HG03066 (cell line): ENCODE data around the gene DTNA.
"Not testable (repeated sequence)": the region's sequence is repeated elsewhere in the genome, so short reads cannot be mapped to it uniquely, and the experiment has no call there.

Source experiments
- ATAC-seq: cut with Tn5 transposase; IDR thresholded peaks from one replicate; pipeline ENCODE4 v1.9.1; 2021; ENCODE audit warnings: low read depth; ENCODE audit not compliant: unreplicated experiment

Gene DTNA

DNA sequence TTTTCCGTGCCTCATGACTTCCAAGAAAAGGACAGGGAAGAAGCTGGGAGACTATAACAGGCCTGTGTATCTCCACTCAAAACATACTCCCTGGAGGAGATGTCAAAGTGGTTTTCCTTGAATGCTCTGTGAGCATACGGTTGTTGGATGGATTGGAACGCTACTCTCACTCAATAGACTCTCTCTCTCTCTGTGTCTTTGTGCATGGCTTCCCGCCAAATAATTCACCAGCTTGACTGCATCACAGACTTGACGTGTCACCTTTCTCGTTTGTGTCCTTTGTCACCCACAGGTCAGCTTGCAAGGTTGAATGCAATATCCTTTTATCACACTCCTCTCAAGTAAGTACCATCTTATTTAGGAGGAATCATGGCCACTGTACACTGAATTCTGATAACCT is 174.3 kb downstream of the DTNA start:
- no peak for ATAC-seq

DNA sequence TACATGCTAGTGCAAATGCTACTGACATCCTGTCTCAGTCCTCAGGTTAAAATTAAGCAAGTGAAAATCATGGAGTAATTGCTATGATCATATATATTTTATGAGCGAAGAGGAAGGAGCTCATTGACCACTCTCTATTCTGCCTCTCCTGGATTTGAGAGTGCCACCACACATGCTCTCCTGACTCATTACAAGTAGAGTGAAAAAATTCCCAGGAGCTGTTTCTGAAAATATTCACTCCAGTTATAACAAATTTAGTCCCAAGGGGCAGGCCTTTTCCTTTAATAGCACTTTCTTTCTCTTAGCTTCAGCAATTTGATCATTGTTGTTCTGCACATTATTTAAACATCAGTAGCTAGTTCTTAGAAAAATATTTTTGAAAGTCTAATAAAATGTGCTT is 176.1 kb downstream of the DTNA start:
- no peak for ATAC-seq

- ATAC-seq: no peak
These were observed 177.9 kb downstream of the DTNA start for GRCh38 chr18:34887881-34888580.

DNA sequence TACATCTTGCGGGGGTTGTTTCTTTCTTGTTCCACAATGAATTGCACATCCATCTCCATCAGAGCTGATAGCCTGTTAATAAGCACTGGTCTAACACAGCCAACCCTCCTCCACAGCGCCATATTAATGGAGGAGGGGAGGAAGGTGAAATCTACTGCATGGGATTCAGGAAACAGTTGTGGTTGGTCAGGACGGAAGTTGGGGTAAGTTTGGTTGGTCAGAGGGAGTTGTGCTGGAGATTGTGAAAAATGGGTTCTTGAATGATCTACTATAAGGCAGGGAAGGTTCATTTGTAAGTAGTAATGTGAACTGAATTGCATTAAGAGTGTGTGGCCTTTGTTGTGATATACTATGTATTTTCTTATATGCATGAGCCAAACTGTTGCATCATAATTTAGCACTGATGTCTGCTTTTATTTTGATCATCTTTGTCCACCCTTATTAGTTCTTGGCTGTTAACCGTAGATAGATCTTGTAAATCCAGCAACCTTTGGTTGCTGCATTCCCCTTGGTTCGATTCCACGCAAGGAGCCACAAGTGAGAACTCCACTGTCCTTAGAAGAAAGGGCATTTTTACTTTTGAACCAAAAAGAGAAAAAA is 180.5 kb downstream of the DTNA start:
- ATAC-seq: no peak

DNA sequence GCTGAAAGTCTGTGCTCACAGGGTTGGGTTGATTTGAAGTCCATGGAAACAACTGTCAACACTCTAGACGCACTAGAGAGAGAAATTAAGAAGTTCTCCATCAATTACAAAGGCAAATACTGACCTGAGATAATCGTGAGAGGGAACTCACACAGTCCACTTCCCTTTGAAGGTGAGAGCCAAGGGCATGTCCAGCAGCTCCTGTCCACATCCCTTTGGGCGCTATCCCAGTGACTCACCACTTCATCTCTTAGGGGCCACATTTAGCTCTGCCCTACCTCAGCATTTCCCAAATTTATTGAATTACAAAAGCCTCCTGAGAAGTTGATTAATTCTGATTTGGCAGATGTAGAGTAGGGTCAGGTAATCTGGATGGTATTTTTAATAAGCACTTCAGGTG is 182.3 kb downstream of the DTNA start:
- no peak for ATAC-seq

DNA sequence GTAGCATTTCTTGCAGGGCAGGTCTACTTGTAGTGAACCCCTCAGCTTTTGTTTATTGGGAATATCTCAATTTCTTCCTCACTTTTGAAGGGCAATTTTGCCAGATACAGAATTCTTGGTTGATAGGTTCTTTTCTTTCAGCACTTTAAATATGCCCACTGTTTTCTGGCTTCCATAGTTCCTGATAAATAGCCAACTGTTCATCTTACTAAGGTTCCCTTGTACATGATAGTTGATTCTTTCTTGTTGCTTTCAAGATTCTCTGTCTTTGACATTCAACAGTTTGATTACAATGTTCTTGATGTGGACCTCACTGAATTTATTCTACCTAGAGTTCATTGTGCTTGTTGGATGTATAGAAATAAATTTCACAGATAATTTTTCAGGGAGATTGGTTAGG is 183.1 kb downstream of the DTNA start:
- no peak for ATAC-seq

GRCh38 chr18:34901299-34901698 is 191.2 kb downstream of the DTNA start:
- ATAC-seq: no peak

DNA sequence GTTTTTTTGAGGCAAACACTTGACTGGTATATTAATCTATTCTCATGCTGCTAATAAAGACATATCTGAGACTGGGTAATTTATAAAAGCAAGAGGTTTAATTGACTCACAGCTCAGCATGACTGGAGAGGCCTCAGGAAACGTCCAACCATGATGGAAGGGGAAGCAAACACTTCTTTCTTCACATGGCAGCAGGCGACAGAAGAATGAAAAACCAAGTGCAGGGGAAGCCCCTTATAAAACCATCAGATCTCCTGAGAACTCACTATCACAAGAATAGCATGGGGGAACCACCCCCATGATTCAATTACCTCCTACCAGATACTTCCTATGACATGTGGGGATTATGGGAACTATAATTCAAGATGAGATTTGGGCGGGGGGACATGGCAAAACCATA is 194.9 kb downstream of the DTNA start:
- no peak for ATAC-seq

GRCh38 chr18:34906985-34907384 is 196.9 kb downstream of the DTNA start:
- not testable (repeated sequence) for ATAC-seq

DNA sequence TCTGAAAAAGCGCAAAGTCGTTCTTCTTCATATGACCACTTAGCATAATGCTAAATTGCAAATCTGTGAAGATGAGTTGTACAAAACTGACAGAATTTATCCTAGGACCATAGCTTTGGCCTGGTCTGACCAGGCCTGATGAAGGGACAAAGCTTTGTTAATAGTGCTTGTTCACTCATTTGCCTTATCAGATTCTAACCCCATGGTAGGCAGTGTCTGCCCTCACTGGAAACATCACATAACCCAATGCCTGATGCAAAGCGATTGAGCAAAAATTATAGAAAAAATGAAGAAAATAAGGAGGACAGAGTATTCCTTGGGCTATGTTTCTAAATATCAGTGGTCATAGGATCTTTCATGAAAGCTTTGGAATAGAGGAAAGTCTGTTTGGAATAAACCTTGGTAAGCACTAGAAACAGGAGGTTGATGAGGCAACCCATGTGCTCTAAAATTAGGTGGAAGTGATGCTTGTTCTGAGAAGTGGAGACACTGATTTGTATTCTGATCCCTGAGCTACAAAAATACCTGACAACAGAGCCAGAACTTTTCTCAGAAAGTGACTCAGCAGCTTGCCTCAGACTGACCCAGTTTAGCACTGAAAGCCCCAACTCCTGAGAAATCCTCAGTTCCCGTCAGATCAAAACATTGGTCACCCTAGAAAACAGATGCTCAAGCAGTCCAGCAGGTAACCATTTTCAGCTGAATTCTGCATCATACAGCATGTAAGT is 199.7 kb downstream of the DTNA start:
- ATAC-seq: no peak

GRCh38 chr18:34911081-34911480 is 201.0 kb downstream of the DTNA start:
- no peak for ATAC-seq

DNA sequence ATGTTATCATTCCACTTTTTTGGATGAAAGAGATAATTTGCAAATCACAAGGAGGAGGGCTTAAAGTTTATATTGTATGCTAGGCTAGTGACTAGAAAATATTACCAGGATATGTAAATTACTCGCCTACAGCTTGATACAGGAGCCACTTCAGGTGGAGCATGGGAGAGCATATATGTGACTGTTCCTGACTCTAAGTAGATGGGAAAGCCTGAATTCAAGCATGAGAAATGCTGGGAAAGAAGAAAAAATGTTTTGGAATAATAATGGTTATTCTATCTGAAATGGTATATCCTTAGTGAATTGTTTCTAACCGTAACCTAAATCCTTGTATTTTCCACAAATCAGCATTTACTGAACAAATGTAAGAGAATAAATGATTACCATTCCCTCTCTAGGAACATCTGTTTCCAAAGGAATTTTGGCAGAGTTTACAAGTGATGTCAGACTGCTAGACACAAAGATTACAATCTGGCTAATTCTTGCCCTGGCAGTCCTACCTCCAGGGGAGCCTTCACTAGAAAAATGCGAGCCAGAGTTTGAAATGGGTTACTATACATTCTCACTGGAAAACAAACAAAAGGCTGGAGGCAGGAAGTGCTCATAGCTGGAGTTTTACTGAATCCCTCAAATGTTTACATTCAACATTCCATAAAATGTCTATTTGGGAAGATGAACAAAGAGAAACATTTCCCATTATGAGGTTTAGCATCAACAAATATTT is 201.7 kb downstream of the DTNA start:
- no peak for ATAC-seq

DNA sequence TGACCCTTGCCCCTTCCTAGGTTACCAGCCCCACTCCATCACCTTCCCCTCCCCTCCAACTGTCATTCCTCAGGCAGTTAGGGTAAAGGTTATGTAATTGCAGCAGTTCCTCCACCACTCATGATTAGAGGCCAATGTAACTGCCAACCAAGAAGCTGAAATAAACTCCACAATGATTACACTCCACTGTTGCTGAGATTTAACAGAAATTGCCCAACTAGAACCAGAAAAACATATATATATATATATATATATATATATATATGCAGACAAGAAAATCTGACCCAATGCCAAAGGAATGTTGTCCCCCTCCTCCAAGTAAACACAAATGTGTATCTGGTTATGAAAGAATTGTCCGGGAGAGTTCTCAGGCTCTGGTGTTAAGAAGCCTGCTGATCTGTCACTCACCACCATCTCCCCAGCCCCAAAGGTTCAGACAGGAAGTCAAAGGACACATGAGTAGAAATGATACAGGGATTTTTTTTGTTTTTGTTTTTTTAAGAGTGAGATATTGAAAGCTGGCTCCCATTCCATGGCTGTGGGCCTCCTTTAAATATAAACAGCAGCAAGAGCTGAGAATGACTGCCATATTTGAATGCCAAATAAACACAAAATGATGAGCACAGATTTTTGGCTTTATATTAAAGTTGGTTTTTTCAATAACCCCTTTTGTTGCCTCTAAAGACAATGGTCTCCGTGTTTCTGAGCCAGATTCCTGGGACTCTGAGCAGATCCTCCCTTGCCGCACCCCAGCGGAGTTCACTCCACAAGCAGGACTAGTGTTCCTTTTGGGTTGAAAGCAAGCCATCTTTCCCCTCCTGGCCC is 204.0 kb downstream of the DTNA start:
- no peak for ATAC-seq

- ATAC-seq: no peak
These were observed 204.9 kb downstream of the DTNA start for GRCh38 chr18:34915046-34915445.

- ATAC-seq: not testable (repeated sequence)
These were observed 206.4 kb downstream of the DTNA start for GRCh38 chr18:34916539-34916938.

GRCh38 chr18:34918856-34919255 is 208.8 kb downstream of the DTNA start:
- no peak for ATAC-seq

DNA sequence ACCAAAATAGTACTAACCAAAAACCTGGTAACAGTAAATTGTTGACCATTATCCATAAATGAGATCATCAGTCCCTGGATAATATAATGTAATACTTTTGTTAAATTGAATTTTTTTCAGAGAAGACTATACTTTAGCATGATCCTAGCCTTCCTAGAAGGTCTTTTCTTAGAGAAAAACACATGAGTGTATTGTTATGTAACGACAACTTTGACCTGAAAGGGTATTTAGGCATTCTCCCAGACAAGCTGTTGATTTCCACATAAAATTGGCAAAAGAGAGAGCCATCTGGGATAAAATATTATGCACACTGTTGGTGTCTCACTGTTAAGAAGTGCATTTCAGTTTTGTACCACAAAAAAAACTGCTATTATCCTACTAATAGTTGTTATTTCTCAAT is 211.1 kb downstream of the DTNA start:
- ATAC-seq: no peak

- no peak for ATAC-seq
These were observed 211.8 kb downstream of the DTNA start for GRCh38 chr18:34921811-34922385.

DNA sequence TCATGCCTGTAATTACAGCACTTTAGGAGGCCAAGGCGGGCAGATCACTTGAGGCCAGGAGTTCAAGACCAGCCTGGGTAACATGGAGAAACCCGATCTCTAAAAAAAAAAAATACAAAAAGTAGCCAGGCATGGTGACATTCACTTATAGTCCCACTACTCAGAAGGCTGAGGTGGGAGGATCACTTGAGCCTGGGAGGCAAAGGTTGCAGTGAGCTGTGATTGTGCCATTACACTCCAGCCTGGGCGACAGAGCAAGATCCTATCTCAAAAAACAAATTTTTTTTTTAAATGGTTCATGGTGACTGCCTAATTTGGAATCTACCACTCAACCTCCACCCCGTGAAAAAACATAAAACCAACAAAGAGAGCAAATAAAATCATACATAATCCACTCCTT is 212.5 kb downstream of the DTNA start:
- ATAC-seq: not testable (repeated sequence)

DNA sequence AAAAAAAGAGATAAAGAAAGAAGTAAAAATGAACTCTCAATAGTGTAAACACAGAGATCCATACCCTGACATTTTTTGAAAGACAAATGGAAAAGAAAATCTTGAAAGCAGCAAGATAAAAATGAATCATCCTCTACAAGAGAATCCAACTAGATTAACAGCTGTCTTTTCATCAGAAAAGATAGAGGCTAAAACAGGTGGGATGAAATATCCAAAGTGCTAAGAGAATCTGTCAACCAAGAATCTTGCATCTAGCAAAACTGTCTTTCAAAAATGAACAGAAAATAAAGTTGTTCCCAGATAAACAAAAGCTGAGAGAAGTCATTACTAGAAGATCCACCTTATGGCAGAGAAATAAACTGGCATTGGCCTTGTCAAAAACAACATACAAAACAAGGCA is 213.8 kb downstream of the DTNA start:
- ATAC-seq: no peak
